NB4 (cell line): ENCODE measurements around the gene SYMPK.

Source experiments
- DNase-seq: peaks from one replicate; pipeline ENCODE4 v3.0.0; 2010; ENCODE audit warnings: low read depth
- H3K4me3 ChIP-seq: one replicate; pipeline ENCODE4 v1.5.1; 2011; ENCODE audit warnings: mild to moderate bottlenecking, low read depth, low read length, moderate library complexity
- CTCF ChIP-seq: IDR thresholded peaks from one replicate; pipeline ENCODE4 v1.5.1; 2012; ENCODE audit warnings: low read depth, low read length
- MYC ChIP-seq: IDR thresholded peaks from 2 replicates; pipeline ENCODE4 v1.6.1; 2011; ENCODE audit warnings: low read depth, low read length
- POLR2A ChIP-seq: IDR thresholded peaks from 2 replicates; pipeline ENCODE4 v1.6.1; 2011; ENCODE audit warnings: mild to moderate bottlenecking; ENCODE audit not compliant: insufficient read length; ENCODE audit errors: extremely low read depth
- TF ChIP-seq, protein P1 (sequence below): IDR thresholded peaks from 2 replicates; pipeline ENCODE4 v1.6.1; 2011; ENCODE audit warnings: low read depth, low read length

Gene SYMPK

DNA sequence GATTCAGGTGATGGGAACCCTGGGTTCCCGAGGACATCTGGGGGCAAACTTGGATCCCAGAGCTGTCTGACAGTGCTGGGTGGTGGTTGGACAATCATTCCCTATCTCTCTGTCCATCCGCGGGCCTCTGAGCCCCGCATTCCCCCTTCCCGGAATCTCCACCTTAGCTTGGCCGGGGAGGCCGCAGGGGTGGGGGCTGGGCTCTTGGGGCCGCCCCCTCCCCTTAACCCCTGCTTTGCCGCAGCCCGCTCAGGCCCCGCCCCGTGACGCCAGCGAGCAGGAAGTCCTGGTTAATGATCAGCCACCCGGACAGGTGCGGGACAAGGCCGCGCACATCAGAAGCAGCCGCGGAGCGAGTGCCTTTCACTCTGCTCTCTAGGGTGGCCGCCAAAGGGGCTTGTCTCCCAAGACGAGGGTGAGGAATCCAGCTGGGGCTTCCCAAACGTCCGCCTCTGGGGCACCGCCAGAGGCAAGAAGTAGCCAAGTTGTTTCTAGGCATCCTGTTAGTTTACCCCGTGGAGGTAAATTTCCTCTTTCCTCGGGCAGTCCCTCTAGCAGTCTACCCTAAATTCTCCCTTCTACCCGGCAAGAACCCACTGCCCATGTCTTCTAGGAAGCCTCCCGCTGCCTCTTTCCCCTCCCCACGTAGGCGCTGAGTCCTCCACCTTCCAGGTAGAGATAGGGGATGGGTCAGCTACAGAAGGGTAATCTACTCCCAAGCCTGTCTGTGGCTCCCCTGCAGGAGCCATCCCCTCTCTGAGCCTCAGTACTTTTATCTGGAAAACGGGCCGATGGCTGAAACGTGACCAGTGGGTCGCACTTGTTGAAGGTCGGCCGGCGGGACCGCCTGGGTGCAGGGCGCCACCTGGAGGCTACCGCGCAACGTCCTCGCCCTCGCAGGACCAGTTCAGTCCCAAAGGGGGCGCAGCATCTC is 20.0 kb upstream of the SYMPK start:
- peak overlapping the region; percentile 16 for H3K4me3 ChIP-seq
- peak; percentile 98 for DNase-seq
- TF ChIP-seq POLR2A (no peak), CTCF (peak; percentile 100)
- TF ChIP-seq, protein P1, sequence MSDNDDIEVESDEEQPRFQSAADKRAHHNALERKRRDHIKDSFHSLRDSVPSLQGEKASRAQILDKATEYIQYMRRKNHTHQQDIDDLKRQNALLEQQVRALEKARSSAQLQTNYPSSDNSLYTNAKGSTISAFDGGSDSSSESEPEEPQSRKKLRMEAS: peak; percentile 88

DNA sequence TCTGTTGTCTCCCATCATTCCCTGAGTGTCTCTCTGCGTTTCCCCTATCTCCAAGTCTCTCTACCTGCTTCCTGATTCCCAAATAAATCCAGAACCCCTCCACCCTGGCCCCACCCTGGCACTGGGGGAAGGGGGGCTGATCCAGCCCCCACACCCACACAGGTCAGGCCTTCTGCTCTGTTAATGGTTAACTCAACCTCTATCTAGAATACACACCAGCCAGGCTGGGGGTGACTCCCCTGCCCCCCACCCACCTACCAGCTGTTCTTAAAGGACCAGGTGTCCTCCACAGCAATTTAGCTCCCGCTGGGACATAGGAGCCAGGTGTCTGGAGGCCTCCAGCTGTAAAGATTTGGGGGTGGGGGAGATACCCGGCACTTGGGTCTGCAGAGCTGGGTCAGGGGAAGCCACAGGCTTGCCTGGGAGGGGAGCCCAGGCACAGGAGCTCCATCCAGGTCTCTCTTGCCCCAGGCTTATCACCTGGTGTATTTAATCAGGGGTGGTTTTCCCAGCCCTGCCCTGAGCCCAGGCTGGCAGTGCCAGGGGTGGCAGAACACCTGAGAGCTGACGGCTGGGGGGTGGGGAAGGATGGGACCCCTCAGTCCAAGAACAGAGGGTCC is 19.1 kb upstream of the SYMPK start:
- TF ChIP-seq, protein P1: no peak
- TF ChIP-seq MYC: no peak
- TF ChIP-seq POLR2A: no peak
- TF ChIP-seq CTCF: no peak
- no peak overlapping the region for H3K4me3 ChIP-seq
- DNase-seq: no peak

DNA sequence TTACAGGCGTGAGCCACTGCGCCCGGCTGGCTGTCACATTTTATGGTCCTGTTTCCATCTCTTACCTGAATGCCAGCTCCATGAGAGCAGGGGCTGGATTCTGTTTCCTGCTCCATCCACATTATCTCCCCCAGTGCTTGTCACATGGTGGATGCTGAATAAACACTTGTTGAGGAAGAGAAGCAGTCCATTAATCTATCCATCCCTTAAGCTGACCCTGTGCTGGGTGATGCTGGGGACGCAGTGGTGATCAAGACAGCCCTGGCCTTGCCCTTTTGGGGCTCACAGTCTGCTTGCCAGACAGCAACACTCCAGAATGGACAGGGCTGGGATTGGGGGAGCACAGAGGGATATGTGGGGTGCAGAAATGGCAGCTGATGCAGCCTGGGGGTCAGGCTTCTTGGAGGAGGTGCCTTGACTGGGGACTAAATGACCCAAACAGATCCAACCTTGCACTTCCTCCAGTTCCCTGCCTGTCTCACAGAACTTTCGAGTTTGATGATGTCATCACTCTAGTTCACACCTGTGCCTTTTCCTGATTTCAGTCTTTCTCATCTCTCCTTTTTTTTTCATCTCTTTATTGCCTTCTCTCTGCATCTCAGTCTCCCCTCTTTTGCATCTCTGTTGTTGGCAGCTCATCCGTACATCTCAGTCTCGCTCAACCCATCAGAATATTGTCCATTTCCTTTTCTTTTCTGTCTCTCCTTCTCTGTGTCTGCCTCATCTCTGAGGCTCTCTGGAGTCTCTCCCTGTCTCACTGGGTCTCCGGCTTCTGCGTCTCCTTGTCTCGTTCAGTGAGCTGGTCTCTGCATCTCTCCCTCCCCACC is 18.3 kb upstream of the SYMPK start:
- no peak for TF ChIP-seq MYC
- TF ChIP-seq CTCF: no peak
- TF ChIP-seq, protein P1: no peak
- TF ChIP-seq POLR2A: no peak
- no peak overlapping the region for H3K4me3 ChIP-seq
- DNase-seq: no peak

- no peak for DNase-seq
- no peak overlapping the region for H3K4me3 ChIP-seq
- TF ChIP-seq, protein P1: no peak
- TF ChIP-seq MYC (no peak), POLR2A (no peak), CTCF (no peak)
Measured at GRCh38 chr19:45879971-45880370, 17.0 kb upstream of the SYMPK start.

DNA sequence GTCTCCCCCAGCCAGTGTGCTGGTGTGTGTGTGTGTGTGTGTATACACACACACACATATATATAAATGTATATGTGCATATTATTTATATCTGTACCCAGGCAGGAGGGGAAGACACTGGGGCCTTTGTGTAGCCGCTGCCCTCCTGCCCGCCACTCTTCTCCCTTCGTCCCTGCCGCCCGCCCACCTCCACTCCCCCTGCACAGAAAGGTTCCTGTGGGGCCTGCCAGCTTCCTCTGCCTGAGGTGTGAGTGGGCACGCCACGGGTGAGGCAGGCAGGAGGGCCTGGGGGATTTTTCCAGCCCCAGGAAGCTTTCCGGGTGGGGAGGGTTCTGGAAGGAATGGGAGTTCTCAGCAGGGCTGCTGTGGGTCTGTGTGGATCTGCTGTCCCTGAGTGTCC is 16.1 kb upstream of the SYMPK start:
- no peak overlapping the region for H3K4me3 ChIP-seq
- TF ChIP-seq POLR2A (no peak), MYC (no peak), CTCF (no peak)
- TF ChIP-seq, protein P1: no peak
- no peak for DNase-seq
